A673 (cell line): ENCODE results near the gene NAA10. TPM values are rescaled to one million over a fixed set of nuclear protein-coding genes. Genes with fewer than 3 reads are reported as not detected.
A peak's percentile ranks its signal among the peaks of the same experiment; 100 is the strongest.

Experiments used
- BruUV-seq: library from RNA; stranded (reverse); fragments of 400-500 nt; replicated peaks from 2 replicates; lab custom pipeline; 2021; lab: Mats Ljungman, UMichigan
- CTCF ChIA-PET: fragments of 300-600 bp; sonication (Branson Sonifier 250); formaldehyde crosslinking; loops from one replicate; lab custom pipeline; 2022; ENCODE audit warnings: antibody characterized with exemption; lab: Charles Lee
- POLR2A ChIA-PET: fragments of 300-600 bp; sonication (Branson Sonifier 250); formaldehyde crosslinking; loops from one replicate; lab custom pipeline; 2022; ENCODE audit warnings: antibody characterized with exemption; ENCODE audit not compliant: low non-redundant PET; lab: Charles Lee
- DNase-seq: peaks from one replicate; pipeline ENCODE4 v3.0.0-alpha.2; 2015; ENCODE audit warnings: low spot score
- H3K27ac ChIP-seq: fragments of 200-600 bp; sonication (generic); 2 replicates; pipeline ENCODE4 v1.5.1; 2016; ENCODE audit warnings: mixed run types, low read depth, mild to moderate bottlenecking, mixed read lengths, antibody characterized with exemption, low read length; ENCODE audit not compliant: poor library complexity, severe bottlenecking
- H3K27me3 ChIP-seq: fragments of 200-600 bp; sonication (generic); replicated peaks from 2 replicates; pipeline ENCODE4 v1.6.1; 2017; ENCODE audit warnings: mixed run types, low read depth, mild to moderate bottlenecking, mixed read lengths, antibody characterized with exemption, low read length; ENCODE audit not compliant: insufficient read depth, poor library complexity
- H3K36me3 ChIP-seq: fragments of 200-600 bp; sonication (generic); 2 replicates; pipeline ENCODE4 v1.6.1; 2016; ENCODE audit warnings: mixed run types, mild to moderate bottlenecking, mixed read lengths, antibody characterized with exemption, low read length; ENCODE audit not compliant: insufficient read depth, poor library complexity, severe bottlenecking
- H3K4me1 ChIP-seq: fragments of 200-600 bp; sonication (generic); 2 replicates; pipeline ENCODE4 v1.6.1; 2017; ENCODE audit warnings: mixed run types, mild to moderate bottlenecking, mixed read lengths, antibody characterized with exemption, low read length; ENCODE audit not compliant: insufficient read depth, poor library complexity, severe bottlenecking
- H3K4me3 ChIP-seq: fragments of 200-600 bp; sonication (generic); 2 replicates; pipeline ENCODE4 v1.5.1; 2016; ENCODE audit warnings: low read depth, mixed run types, mild to moderate bottlenecking, mixed read lengths, low read length; ENCODE audit not compliant: poor library complexity, severe bottlenecking
- H3K9me3 ChIP-seq: fragments of 200-600 bp; sonication (generic); 2 replicates; pipeline ENCODE4 v1.6.1; 2016; ENCODE audit warnings: mixed run types, low read depth, mild to moderate bottlenecking, mixed read lengths, antibody characterized with exemption, low read length; ENCODE audit not compliant: poor library complexity, severe bottlenecking
- CTCF ChIP-seq: fragments of 300-800, 200-600 bp; sonication (generic); conservative IDR thresholded peaks from 2 replicates; pipeline ENCODE4 v1.5.1; 2017; ENCODE audit warnings: low read depth, mild to moderate bottlenecking, antibody characterized with exemption, low read length, moderate library complexity, mixed read lengths
- EZH2 ChIP-seq: fragments of 200-600 bp; sonication (generic); IDR thresholded peaks from 2 replicates; pipeline ENCODE4 v1.6.1; 2017; ENCODE audit warnings: borderline replicate concordance, low read depth, mild to moderate bottlenecking, mixed read lengths, antibody characterized with exemption, low read length; ENCODE audit not compliant: poor library complexity, severe bottlenecking
- intact Hi-C: fragments of 100-400 bp; cut with micrococcal nuclease; formaldehyde crosslinking; loops from one replicate; pipeline ENCODE4 v1.10.0; 2022; ENCODE audit not compliant: unreplicated experiment
- total RNA-seq: library from RNA; stranded (reverse); gene quantifications from 2 replicates; pipeline ENCODE4 v1.2.3, GENCODE V29; 2021

Gene NAA10
- total RNA-seq, 1 experiment from 2014 or later, result 140 TPM

- intact Hi-C loops, result loop anchor here (1.0 to 10.0 kb wide), 2 partner anchors 43 to 423 kb away; partner anchors contain the start of gene RPL10
- Histone ChIP-seq H3K4me3 (peak within 1 kb of the TSS; percentile 86), H3K27me3 (no peaks in the 10 kb centered on the region), H3K27ac (peak within 1 kb of the TSS; percentile 99), H3K9me3 (no peaks in the 10 kb centered on the region), H3K4me1 (peaks cover 22% of the 10 kb centered on the region), H3K36me3 (no peaks in the 10 kb centered on the region)
- POLR2A ChIA-PET, result interaction anchor here (0.6 kb wide), 1 partner anchor 304 kb away, joined by 3 read pairs; no protein-coding TSS in a partner anchor
- TF ChIP-seq CTCF (no peak), EZH2 (no peak)
- TSS peak; percentile 28 for BruUV-seq
- peak; percentile 97 for DNase-seq
- CTCF ChIA-PET, result interaction anchor here (1.4 kb wide), 1 partner anchor 42 kb away, joined by 3 read pairs; no protein-coding TSS in a partner anchor
Observed at GRCh38 chrX:153971450-153972367, 36.9 kb upstream of the NAA10 start, which contains the start of gene HCFC1. Gene HCFC1 (minus strand): TSS chrX:153971818. CDS start chrX:153970840, 978 bp downstream.

GRCh38 chrX:153971124-153971449 lies 36.2 kb upstream of the NAA10 start:
- peak; percentile 95 for DNase-seq
- POLR2A ChIA-PET, result no interaction called here
- no peaks in the 10 kb centered on the region for H3K36me3 ChIP-seq
- H3K4me1 ChIP-seq, result peaks cover 26% of the 10 kb centered on the region
- TF ChIP-seq EZH2 (no peak), CTCF (no peak)
- peak overlapping the region; percentile 86 for H3K4me3 ChIP-seq
- CTCF ChIA-PET, result interaction anchor here (1.4 kb wide), 1 partner anchor 43 kb away, joined by 3 read pairs; no protein-coding TSS in a partner anchor
- BruUV-seq, result no TSS peak
- H3K27me3 ChIP-seq, result no peaks in the 10 kb centered on the region
- peak overlapping the region; percentile 99 for H3K27ac ChIP-seq
- H3K9me3 ChIP-seq, result no peaks in the 10 kb centered on the region
- intact Hi-C loops, result loop anchor here (1.0 to 10.0 kb wide), 2 partner anchors 43 to 424 kb away; partner anchors contain the start of gene RPL10

- CTCF ChIA-PET, result interaction anchor here (1.4 kb wide), 1 partner anchor 43 kb away, joined by 3 read pairs; no protein-coding TSS in a partner anchor
- TSS peak; percentile 49 for BruUV-seq
- POLR2A ChIA-PET, result interaction anchor here (0.8 kb wide), 1 partner anchor 400 kb away, joined by 11 read pairs; no protein-coding TSS in a partner anchor
- intact Hi-C loops, result loop anchor here (1.0 to 10.0 kb wide), 2 partner anchors 42 to 424 kb away; partner anchors contain the start of gene RPL10
- Histone ChIP-seq H3K4me1 (peaks cover 26% of the 10 kb centered on the region), H3K27ac (peak overlapping the region; percentile 99), H3K9me3 (no peaks in the 10 kb centered on the region), H3K4me3 (peak overlapping the region; percentile 86), H3K27me3 (no peaks in the 10 kb centered on the region), H3K36me3 (no peaks in the 10 kb centered on the region)
- DNase-seq, result peak; percentile 86
- TF ChIP-seq CTCF (no peak), EZH2 (no peak)
Observed at GRCh38 chrX:153970357-153971123, 35.7 kb upstream of the NAA10 start.
